Activated CD8-positive, alpha-beta memory T cell treated with anti-CD3 and anti-CD28 coated beads, Interleukin-2, amount 50 U/mL, for 24 hours (primary cell): Measurements from ENCODE around the gene XAB2.
"Not testable (repeated sequence)": the region's sequence is repeated elsewhere in the genome, so short reads cannot be mapped to it uniquely, and the experiment has no call there.

Source experiments
- DNase-seq: peaks from one replicate; pipeline ENCODE4 v3.0.0-alpha.2; 2020; ENCODE audit errors: extremely low read depth

The XAB2 gene

GRCh38 chr19:7648265-7649014 lies 19.1 kb upstream of the XAB2 start:
- no peak for DNase-seq

DNA sequence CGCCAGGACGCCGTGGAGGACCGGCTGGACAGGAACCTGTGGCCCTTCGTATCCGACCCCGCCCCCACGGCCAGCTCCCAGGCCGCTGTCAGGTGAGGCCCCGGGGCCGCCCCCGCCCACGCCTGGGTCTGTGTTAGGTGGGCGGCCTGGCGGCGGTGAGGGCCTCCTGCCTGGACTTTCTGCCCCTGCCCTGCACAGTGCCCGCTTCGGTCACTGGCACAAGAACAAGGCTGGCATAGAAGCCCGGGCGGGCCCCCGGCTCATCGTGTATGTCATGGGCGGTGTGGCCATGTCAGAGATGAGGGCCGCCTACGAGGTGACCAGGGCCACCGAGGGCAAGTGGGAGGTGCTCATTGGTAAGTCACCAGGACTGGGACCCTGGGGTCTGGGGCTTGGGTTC lies 17.8 kb upstream of the XAB2 start:
- no peak for DNase-seq

- DNase-seq: no peak
These were observed 17.0 kb upstream of the XAB2 start for GRCh38 chr19:7646426-7646700.

- no peak for DNase-seq
These were observed 16.5 kb upstream of the XAB2 start for GRCh38 chr19:7645656-7646425.

DNA sequence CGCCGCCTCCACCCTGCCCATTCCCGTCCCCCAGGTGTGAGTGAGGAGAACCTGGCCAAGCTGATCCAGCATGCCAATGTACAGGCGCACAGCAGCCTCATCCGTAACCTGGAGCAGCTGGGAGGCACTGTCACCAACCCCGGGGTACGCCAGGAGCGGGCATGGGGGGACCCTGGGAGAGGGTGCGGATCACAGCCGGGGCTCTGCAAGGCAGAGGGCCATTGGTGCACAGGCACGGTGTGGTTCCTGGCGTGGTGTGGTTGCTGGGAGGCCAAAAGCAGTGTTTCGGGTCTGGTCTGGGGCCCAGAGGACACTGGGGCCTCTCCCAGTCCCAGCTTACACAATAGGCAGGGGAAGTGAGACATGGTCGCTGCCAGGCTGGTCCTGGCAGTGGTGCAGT lies 15.8 kb upstream of the XAB2 start:
- DNase-seq: no peak

DNA sequence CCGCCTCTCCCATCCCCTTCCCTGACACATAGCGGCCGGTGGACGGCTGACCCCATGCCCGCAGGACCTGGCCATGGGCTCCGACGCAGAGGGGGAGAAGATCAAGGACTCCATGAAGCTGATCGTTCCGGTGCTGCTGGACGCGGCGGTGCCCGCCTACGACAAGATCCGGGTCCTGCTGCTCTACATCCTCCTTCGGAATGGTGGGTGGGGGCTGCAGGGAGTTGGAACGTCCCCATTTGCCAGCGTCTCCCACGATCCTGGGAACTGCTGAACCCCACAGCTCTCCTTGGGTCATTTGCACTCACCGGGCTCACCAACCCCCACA lies 15.2 kb upstream of the XAB2 start:
- no peak for DNase-seq

DNA sequence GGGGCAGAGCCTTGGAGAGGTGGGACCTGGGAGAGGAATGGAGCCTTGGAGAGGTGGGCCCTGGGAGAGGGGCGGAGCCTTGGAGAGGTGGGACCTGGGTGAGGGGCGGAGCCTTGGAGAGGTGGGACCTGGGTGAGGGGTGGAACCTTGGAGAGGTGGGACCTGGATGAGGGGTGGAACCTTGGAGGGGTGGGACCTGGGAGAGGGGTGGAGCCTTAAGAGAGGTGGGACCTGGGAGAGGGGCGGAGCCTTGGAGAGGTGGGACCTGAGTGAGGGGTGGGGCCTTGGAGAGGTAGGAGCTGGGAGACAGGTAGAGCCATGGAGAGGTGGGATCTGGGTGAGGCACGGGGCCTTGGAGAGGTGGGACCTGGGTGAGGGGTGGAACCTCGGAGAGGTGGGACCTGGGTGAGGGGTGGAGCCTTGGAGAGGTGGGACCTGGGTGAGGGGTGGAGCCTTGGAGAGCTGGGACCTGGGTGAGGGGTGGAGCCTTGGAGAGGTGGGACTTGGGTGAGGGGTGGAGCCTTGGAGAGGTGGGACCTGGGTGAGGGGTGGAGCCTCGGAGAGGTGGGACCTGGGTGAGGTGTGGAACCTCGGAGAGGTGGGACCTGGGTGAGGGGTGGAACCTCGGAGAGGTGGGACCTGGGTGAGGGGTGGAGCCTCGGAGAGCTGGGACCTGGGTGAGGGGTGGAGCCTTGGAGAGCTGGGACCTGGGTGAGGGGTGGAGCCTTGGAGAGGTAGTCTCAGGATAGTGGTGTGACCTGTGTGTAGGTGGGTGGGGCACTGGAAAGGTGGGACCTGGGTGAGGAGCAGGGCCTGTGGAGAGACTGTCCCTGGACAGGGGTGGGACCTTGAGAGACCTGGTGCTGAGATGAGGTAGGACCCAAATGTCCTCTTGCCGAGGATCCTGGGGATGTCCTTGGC lies 14.5 kb upstream of the XAB2 start:
- not testable (repeated sequence) for DNase-seq

DNA sequence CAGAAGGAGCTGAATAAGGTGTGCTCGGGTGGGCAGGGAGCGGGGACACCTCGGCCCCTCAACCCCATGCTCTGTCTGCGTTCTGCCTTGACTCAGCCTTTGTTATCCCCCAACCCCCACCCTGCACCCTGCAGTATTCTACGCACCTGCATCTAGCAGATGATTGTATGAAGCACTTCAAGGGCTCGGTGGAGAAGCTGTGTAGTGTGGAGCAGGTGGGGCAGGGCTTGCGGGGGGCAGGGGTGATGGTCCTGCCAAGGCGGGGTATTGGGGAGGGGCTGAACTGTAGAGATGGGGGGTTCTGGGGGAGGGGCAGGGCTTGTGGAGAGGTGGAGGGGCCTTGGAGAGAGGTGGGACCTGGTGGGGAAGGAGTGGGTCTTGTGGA lies 13.7 kb upstream of the XAB2 start:
- no peak for DNase-seq

- DNase-seq: no peak
These were observed 13.1 kb upstream of the XAB2 start for GRCh38 chr19:7642295-7643030.

DNA sequence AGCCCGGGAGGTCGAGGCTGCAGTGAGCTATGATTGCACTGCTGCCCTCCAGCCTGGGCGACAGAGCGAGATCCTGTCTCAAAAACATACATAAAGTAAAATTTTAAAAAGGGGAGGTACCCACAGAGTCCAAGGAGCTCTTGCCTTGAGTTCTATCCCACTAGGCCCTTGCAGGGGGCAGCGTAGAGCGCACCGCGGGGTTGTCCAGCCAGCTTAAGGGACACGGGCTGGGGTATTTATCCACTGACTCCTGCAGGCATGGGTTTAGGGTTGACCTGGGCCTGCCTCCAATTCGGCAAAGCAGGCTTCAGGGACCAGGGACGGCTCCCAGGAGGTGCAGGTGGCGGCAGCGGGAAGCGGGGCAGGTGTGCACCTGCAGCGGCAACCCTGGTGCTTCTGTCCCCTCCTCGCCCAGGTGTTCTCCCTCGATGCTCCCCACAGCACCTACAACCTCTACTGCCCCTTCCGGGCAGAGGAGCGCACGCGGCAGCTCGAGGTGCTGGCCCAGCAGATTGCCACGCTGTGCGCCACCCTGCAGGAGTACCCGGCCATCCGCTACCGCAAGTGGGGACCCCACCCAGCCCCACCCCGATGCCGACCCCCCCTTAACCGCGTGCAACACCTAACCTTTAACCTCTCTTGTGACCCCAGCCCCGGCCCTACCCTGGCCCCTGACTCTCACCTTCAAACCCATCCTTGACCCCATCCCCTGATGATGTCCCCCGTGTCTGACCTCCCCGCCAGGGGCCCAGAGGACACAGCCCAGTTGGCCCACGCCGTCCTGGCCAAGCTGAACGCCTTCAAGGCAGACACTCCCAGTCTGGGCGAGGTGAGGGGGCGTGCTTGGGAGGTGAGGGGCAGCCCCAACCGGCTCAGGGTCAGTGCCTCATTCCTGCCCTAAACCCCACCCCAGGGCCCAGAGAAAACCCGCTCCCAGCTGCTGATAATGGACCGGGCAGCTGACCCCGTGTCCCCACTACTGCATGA lies 12.2 kb upstream of the XAB2 start:
- no peak for DNase-seq

DNA sequence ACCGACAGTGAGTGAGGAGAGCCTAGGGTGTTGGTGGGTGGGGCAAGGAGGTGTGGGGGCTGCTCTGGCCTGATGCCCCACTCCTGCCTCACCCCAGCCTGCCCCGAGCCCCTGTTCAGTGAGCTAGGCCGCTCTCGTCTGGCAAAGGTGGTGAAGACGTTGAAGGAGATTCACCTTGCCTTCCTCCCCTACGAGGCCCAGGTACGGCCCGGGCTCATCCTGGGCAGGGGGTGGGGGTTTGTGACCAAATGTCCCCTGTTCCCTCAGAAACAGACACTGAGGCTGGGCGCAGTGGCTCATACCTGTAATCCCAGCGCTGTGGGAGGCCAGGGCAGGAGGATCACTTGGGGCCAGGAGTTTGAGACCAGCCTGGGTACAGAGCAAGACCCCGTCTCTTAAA lies 11.5 kb upstream of the XAB2 start:
- no peak for DNase-seq

DNA sequence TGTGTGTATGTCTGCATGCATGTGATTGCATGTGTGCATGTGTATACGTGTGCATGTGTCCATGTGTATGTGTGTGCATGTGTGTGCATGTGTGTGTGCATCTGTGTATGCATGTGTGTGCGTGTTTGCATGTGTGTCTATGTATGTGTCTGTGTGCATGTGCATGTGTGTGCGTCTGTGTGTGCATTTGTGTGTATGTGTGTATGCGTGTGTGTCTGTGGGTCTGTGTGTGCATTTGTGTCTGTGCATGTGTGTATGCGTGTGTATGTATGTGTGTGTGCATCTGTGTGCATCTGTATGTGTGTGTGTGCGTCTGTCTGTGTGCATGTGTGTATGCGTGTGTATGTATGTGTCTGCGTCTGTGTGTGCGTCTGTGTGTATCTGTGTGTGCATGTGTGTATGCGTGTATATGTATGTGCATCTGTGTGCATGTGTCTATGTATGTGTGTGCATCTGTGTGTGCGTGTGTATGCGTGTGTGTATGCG lies 10.6 kb upstream of the XAB2 start:
- no peak for DNase-seq

DNA sequence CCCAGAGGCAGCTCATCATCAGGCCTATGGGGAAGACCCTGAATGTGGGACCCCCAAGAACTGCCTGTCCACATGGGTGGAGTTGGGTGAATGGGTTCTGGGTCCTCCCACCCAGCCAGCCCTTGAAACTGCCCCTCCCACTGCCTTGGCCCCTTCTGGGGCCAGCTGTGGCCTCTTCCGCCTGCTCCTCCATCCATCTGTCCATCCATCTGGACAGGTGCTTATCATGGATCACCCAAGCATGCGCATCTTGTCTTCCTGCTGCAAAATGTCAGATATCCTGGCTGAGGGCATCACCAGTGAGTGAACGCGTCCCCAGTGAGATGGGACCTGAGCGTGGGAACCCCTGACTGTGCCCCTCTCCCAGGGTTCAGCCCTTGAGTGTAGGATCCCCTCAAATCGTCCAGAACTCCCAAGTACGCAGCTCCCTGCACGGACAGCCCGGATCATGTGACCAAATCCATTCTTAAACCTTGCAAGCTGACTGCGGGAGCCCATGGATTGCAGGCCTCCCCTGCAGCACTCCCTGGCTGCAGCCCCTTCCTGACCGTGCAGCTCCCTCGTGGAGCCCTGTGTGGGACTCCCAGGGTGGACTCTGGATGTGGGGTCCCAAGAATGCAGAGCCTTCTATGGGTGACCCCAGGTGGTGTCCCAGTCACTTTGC lies 9.6 kb upstream of the XAB2 start:
- no peak for DNase-seq

GRCh38 chr19:7637374-7638256 lies 8.3 kb upstream of the XAB2 start:
- no peak for DNase-seq

DNA sequence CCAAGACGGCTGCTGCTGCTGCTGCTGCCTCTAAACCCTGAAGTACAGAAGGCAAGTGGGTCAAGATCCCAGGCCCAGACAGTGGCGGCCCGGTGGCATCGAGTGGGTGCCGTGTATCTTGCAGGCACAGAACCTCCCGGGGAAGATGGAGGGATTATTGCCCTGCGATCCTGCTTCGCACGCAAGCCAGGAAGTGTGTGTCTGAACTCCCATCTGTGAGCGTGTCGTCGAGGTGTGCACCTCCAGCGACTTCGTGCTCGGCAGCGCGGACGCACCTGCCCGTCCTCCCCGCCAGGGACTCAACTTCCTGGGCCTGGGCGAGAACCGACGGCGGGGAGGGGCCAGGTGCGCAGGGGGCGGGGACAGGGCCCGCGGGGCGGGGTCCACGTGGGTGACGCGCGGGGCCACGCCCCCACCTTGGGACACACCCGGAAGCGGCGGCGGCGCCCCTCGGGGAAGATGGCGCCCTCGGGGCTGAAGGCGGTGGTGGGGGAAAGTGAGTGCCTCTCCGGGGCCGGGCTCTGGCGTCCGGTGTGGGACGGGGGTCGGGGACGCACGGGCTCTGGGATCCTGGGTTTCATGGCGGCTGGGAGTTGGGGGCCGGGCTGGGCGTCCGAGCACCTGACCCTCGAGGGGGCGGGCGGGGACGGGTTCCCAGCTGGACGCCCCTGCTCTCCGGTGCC lies 7.5 kb upstream of the XAB2 start, which contains the start of gene STXBP2:
Gene STXBP2 (plus strand): TSS at position 420 of the 683 bp plus-strand sequence. CDS start 40 bp downstream, at position 460.
- peak; percentile 74 for DNase-seq

DNA sequence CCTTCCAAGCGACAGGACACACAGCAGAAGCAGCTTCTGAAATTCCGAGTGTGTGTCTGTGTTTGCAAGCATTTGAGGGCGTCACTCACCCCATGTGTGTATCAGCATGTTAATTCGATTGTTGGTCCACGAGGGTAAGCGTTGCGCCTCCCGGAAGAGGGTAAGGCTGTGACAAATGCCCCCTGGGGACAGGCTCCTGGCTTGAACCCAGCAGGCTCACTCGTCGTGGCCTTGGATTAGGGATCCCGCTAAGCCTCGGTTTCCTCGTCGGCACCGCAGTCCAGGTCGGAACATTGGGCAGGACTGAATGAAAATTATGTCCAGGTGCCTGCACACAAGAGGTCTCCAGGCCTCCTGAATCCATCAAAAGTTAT lies 7.0 kb upstream of the XAB2 start:
- DNase-seq: no peak

- DNase-seq: no peak
These were observed 6.3 kb upstream of the XAB2 start for GRCh38 chr19:7635670-7636069.

GRCh38 chr19:7633698-7634097 lies 4.4 kb upstream of the XAB2 start, which contains the start of gene PCP2:
Gene PCP2, minus strand, starts transcription at chr19:7633719. Its CDS starts 262 bp downstream, at chr19:7633457.
- no peak for DNase-seq
